ENCODE measurements around the gene KDM1B. TPM values are rescaled to one million over a fixed set of nuclear protein-coding genes. Genes with fewer than 3 reads are reported as not detected.

KDM1B gene
- total and polyA plus RNA-seq, 7 donors: 7.7 to 33.4 (median 21.7) TPM

DNA sequence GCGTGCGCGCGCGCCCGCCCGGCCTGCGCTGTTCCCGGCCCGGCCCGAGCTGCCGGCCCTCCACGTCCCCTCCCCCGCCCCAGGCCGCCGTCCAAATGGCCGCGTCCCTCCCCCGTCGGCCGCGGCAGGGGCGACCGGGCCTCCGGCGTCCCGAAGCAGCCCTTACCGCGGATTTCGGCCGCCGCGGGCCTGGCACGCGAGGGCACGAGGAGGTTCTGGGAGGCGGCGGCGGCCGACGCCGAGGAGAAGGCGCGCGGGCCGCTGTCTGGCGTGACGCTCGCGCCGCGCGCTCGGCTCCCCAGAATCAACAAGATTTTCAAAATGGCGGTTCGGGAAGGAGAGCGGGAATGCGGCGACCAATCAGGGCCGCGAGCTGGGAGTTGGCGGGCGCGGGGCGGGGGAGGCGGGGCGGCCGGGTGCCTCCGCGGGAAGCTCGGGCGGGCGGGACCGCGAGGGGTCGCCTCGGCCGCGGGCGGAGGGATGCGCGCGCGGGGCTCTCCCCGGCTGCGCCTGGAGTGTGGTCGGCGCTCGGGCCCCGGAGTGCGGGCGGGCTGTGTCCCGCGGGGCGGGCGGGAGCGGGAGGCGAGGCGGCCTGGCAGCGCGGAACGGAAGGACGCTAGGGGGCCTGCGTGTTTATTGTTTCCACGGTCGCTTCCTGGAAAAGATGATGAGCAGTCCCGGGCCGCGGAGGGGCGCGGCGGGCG lies 109.1 kb downstream of the KDM1B start, which contains the start of gene DEK:
Gene DEK (minus strand): TSS at position 312 of the 704 bp plus-strand sequence. CDS start 543 bp downstream, outside the sequence.
- TF ChIP-seq, protein P1, sequence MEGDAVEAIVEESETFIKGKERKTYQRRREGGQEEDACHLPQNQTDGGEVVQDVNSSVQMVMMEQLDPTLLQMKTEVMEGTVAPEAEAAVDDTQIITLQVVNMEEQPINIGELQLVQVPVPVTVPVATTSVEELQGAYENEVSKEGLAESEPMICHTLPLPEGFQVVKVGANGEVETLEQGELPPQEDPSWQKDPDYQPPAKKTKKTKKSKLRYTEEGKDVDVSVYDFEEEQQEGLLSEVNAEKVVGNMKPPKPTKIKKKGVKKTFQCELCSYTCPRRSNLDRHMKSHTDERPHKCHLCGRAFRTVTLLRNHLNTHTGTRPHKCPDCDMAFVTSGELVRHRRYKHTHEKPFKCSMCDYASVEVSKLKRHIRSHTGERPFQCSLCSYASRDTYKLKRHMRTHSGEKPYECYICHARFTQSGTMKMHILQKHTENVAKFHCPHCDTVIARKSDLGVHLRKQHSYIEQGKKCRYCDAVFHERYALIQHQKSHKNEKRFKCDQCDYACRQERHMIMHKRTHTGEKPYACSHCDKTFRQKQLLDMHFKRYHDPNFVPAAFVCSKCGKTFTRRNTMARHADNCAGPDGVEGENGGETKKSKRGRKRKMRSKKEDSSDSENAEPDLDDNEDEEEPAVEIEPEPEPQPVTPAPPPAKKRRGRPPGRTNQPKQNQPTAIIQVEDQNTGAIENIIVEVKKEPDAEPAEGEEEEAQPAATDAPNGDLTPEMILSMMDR (IDR thresholded peaks at IDR 0.05): peak; percentile 72
- peak within 1 kb of the TSS; percentile 92 for H3K27ac ChIP-seq
- intact Hi-C loops (cut with DNase I): loop anchor here in 1 of 2 donors (5.0 kb wide), 1 partner anchor 38 kb away; no protein-coding TSS in a partner anchor
- no peaks in the 10 kb centered on the region for H3K9me3 ChIP-seq
- H3K4me3 ChIP-seq: peak within 1 kb of the TSS; percentile 88
- DNase-seq (peak; percentile 90 to 93), ATAC-seq (peak; percentile 79 to 83 (median 82))
- WGBS, 3 donors: 0 to 1% (median 0%) methylated on average over 27 to 113 of the region's 113 CpGs
- no peaks in the 10 kb centered on the region for H3K27me3 ChIP-seq (ENCODE audit: insufficient read depth in 3 of 3, low read length in 2 of 3)
- peaks cover 41% of the 10 kb centered on the region for H3K4me1 ChIP-seq
- peaks cover 0 to 3% of the 10 kb centered on the region in 2 donors for H3K36me3 ChIP-seq (ENCODE audit: insufficient read depth in 1 of 2, low read depth in 1 of 2)

DNA sequence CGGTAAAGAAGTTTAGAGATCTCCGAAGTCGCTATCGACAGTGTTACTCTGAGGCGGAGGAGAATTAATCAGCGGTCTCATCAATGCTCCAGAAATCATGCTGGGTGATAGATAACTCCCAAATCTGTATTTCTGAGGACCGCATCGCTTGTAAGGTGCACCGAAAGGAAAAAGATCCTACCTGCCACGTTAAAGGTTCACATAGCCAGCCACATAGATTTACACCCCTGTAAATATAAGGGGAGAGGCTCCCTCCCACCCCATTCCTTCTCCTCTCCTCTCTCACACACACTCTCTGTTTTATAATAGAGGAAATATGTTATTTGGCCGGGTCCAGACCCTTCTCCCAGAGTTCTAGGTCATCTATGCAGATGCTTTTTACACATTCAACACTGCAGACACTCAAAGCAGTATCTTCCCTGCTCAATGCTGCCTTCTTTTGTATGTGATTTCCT lies 109.7 kb downstream of the KDM1B start:
- H3K27ac ChIP-seq: peak overlapping the region; percentile 92
- H3K36me3 ChIP-seq (ENCODE audit: insufficient read depth in 1 of 2, low read depth in 1 of 2): peaks cover 0 to 3% of the 10 kb centered on the region in 2 donors
- H3K9me3 ChIP-seq: no peaks in the 10 kb centered on the region
- DNase-seq: no peak
- TF ChIP-seq, protein P1 (IDR thresholded peaks at IDR 0.05): no peak
- WGBS, 3 donors: 3 to 5% (median 4%) methylated on average over 11 of the region's 11 CpGs
- H3K4me3 ChIP-seq: peak overlapping the region; percentile 88
- no peaks in the 10 kb centered on the region for H3K27me3 ChIP-seq (ENCODE audit: insufficient read depth in 3 of 3, low read length in 2 of 3)
- peaks cover 40% of the 10 kb centered on the region for H3K4me1 ChIP-seq
- ATAC-seq: no peak
- intact Hi-C loops (cut with DNase I): loop anchor here in 1 of 2 donors (5.0 kb wide), 2 partner anchors 37 to 117 kb away; no protein-coding TSS in a partner anchor

DNA sequence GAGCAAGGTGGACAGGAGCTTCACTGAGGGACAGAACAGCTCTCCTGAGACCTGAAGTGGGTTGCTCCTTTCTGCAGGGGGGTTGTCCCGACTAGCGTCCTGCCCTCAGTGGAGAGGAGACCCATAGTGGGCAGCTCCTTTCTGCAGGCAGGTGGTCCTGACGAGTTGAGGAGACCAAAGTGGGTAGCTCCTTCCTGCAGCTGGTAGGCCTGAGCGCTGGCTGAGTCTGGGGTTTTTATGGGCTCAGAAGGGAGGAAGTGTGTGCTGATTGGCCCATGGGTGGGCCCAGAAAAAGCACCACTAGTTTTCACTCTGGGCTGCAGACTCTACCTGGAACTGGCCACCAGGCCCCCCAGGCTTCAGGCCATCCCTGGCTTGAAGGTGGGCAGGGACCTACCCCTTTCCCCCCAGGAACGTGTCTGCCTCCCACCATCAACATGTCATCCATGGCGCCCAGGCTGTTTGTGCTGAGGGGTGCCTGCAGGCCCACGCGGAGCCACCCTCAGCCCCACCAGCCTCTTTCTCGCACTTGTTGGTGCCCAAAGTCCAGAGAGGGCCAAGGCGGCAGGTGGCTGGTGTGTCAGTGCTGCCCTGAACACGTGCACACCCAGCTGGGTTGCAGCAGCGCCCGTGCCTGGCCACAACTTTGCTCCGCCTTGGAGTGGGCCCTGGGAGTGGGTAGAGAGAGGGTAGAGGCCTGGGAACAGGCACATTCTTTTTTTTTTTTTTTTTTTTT lies 110.7 kb downstream of the KDM1B start:
- TF ChIP-seq, protein P1 (IDR thresholded peaks at IDR 0.05): no peak
- no peak for ATAC-seq
- H3K36me3 ChIP-seq (ENCODE audit: insufficient read depth in 1 of 2, low read depth in 1 of 2): peaks cover 0 to 3% of the 10 kb centered on the region in 2 donors
- intact Hi-C loops (cut with DNase I): loop anchor here in 1 of 2 donors (5.0 kb wide), 1 partner anchor 116 kb away; no protein-coding TSS in a partner anchor
- H3K27ac ChIP-seq: no peak overlapping the region
- no peak for DNase-seq
- no peak overlapping the region for H3K4me3 ChIP-seq
- H3K9me3 ChIP-seq: no peaks in the 10 kb centered on the region
- H3K4me1 ChIP-seq: peaks cover 32% of the 10 kb centered on the region
- H3K27me3 ChIP-seq (ENCODE audit: insufficient read depth in 3 of 3, low read length in 2 of 3): no peaks in the 10 kb centered on the region
- 93 to 96% (median 93%) methylated on average over 14 of the region's 14 CpGs for WGBS, 3 donors

DNA sequence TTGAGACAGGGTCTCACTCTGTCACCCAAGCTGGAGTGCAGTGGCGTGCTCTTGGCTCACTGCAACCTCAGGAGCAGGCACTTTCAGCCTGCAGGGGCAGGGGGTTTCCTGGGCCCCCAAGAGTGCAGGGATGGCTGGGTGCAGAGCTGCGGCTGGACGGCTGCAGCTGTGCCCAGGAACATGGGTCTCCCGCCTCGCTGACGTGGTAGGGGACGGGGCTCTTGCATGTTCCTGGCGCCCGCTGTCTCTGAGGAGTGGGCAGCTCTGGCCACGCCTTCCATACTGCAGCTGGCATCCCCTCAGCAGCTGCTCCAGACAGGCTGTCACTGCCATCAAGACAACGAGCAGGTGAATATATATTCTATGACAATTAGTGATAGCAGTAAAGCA lies 111.3 kb downstream of the KDM1B start:
- ATAC-seq: no peak
- peaks cover 26% of the 10 kb centered on the region for H3K4me1 ChIP-seq
- 89 to 92% (median 91%) methylated on average over 11 of the region's 11 CpGs for WGBS, 3 donors
- H3K9me3 ChIP-seq: no peaks in the 10 kb centered on the region
- H3K27ac ChIP-seq: no peak overlapping the region
- no peak for DNase-seq
- intact Hi-C loops (cut with DNase I): loop anchor here in 1 of 2 donors (5.0 kb wide), 1 partner anchor 116 kb away; no protein-coding TSS in a partner anchor
- H3K4me3 ChIP-seq: no peak overlapping the region
- peaks cover 0 to 2% of the 10 kb centered on the region in 2 donors for H3K36me3 ChIP-seq (ENCODE audit: insufficient read depth in 1 of 2, low read depth in 1 of 2)
- no peaks in the 10 kb centered on the region for H3K27me3 ChIP-seq (ENCODE audit: insufficient read depth in 3 of 3, low read length in 2 of 3)
- TF ChIP-seq, protein P1 (IDR thresholded peaks at IDR 0.05): no peak
